ENCODE measurements around the gene EBF3. TPM values are rescaled to one million over a fixed set of nuclear protein-coding genes. Genes with fewer than 3 reads are reported as not detected.

The EBF3 gene
- total RNA-seq, 1 experiment from 2014 or later = not detected

GRCh38 chr10:129880191-129880870 is 83.7 kb downstream of the EBF3 start:
- Histone ChIP-seq H2AFZ (ENCODE audit: low read length) (no peak overlapping the region), H3F3A (ENCODE audit: low read length, unreplicated experiment) (no peaks in the 10 kb centered on the region), H3K4me2 (ENCODE audit: low read length) (no peak overlapping the region), H3K27me3 (ENCODE audit: low read length) (peaks cover 6% of the 10 kb centered on the region; the same call in 1 of the 2 replicates), H3K27ac (ENCODE audit: low read length) (no peak overlapping the region), H3K4me3 (ENCODE audit: low read length) (no peak overlapping the region), H3K79me2 (ENCODE audit: low read length) (no peaks in the 10 kb centered on the region), H3K36me3 (ENCODE audit: low read depth, low read length) (no peaks in the 10 kb centered on the region), H3K9me2 (replicated peaks; ENCODE audit: low read length) (no peaks in the 10 kb centered on the region), H4K20me1 (ENCODE audit: low read length) (no peaks in the 10 kb centered on the region), H3K9me3 (ENCODE audit: low read length) (no peaks in the 10 kb centered on the region), H3K4me1 (ENCODE audit: insufficient read depth, low read length) (no peaks in the 10 kb centered on the region), H3K9ac (ENCODE audit: low read length) (no peak overlapping the region)
- BruUV-seq (replicated peaks) = no TSS peak
- DNase-seq = no peak
- intact Hi-C loops (cut with micrococcal nuclease) = no loop called here
- no peak for TF ChIP-seq EZH2phosphoT487 (IDR thresholded peaks at IDR 0.05; ENCODE audit: borderline replicate concordance, low read length)
- TF ChIP-seq CTCF (conservative IDR thresholded peaks at IDR 0.05; ENCODE audit: low read depth, low read length) = no peak
- no peak for TF ChIP-seq EZH2 (IDR thresholded peaks at IDR 0.05; ENCODE audit: low read length, unreplicated experiment)
- POLR2A ChIA-PET (ENCODE audit: unreplicated experiment) = no interaction called here
- no peak for ATAC-seq
- CTCF ChIA-PET = no interaction called here

- POLR2A ChIA-PET (ENCODE audit: unreplicated experiment) = no interaction called here
- Histone ChIP-seq H4K20me1 (ENCODE audit: low read length) (no peaks in the 10 kb centered on the region), H3K9me3 (ENCODE audit: low read length) (no peaks in the 10 kb centered on the region), H3K27ac (ENCODE audit: low read length) (no peak overlapping the region), H3K4me2 (ENCODE audit: low read length) (no peak overlapping the region), H3K9ac (ENCODE audit: low read length) (no peak overlapping the region), H3K4me3 (ENCODE audit: low read length) (no peak overlapping the region), H2AFZ (ENCODE audit: low read length) (no peak overlapping the region), H3K4me1 (ENCODE audit: insufficient read depth, low read length) (no peaks in the 10 kb centered on the region), H3K27me3 (ENCODE audit: low read length) (peaks cover 6% of the 10 kb centered on the region; the same call in 1 of the 2 replicates), H3K36me3 (ENCODE audit: low read depth, low read length) (no peaks in the 10 kb centered on the region), H3F3A (ENCODE audit: low read length, unreplicated experiment) (no peaks in the 10 kb centered on the region), H3K9me2 (replicated peaks; ENCODE audit: low read length) (no peaks in the 10 kb centered on the region), H3K79me2 (ENCODE audit: low read length) (no peaks in the 10 kb centered on the region)
- CTCF ChIA-PET = no interaction called here
- TF ChIP-seq CTCF (conservative IDR thresholded peaks at IDR 0.05; ENCODE audit: low read depth, low read length) = no peak
- TF ChIP-seq EZH2 (IDR thresholded peaks at IDR 0.05; ENCODE audit: low read length, unreplicated experiment) = no peak
- TF ChIP-seq EZH2phosphoT487 (IDR thresholded peaks at IDR 0.05; ENCODE audit: borderline replicate concordance, low read length) = no peak
- intact Hi-C loops (cut with micrococcal nuclease) = no loop called here
- DNase-seq (no peak), ATAC-seq (no peak)
- no TSS peak for BruUV-seq (replicated peaks)
These were observed 84.4 kb downstream of the EBF3 start for GRCh38 chr10:129879655-129880054.

- H3K4me1 ChIP-seq (ENCODE audit: insufficient read depth, low read length) = no peaks in the 10 kb centered on the region
- H3K27ac ChIP-seq (ENCODE audit: low read length) = no peak overlapping the region
- H3K27me3 ChIP-seq (ENCODE audit: low read length) = 0 out of 2 replicates have a peak, but pooled peaks cover 6% of the 10 kb centered on the region
- no peak overlapping the region for H3K4me2 ChIP-seq (ENCODE audit: low read length)
- no peaks in the 10 kb centered on the region for H3K9me3 ChIP-seq (ENCODE audit: low read length)
- POLR2A ChIA-PET (ENCODE audit: unreplicated experiment) = no interaction called here
- CTCF ChIA-PET = no interaction called here
- ATAC-seq = no peak
- H3K36me3 ChIP-seq (ENCODE audit: low read depth, low read length) = no peaks in the 10 kb centered on the region
- no TSS peak for BruUV-seq (replicated peaks)
- no peaks in the 10 kb centered on the region for H4K20me1 ChIP-seq (ENCODE audit: low read length)
- no peak overlapping the region for H2AFZ ChIP-seq (ENCODE audit: low read length)
- TF ChIP-seq CTCF (conservative IDR thresholded peaks at IDR 0.05; ENCODE audit: low read depth, low read length) (no peak), EZH2 (IDR thresholded peaks at IDR 0.05; ENCODE audit: low read length, unreplicated experiment) (no peak), EZH2phosphoT487 (IDR thresholded peaks at IDR 0.05; ENCODE audit: borderline replicate concordance, low read length) (no peak)
- intact Hi-C loops (cut with micrococcal nuclease) = no loop called here
- no peak overlapping the region for H3K4me3 ChIP-seq (ENCODE audit: low read length)
- no peaks in the 10 kb centered on the region for H3K79me2 ChIP-seq (ENCODE audit: low read length)
- H3F3A ChIP-seq (ENCODE audit: low read length, unreplicated experiment) = no peaks in the 10 kb centered on the region
- no peak for DNase-seq
- no peak overlapping the region for H3K9ac ChIP-seq (ENCODE audit: low read length)
- H3K9me2 ChIP-seq (replicated peaks; ENCODE audit: low read length) = no peaks in the 10 kb centered on the region
These were observed 85.2 kb downstream of the EBF3 start for GRCh38 chr10:129878835-129879234.
